AG09309 (cell line): Measurements from ENCODE around the gene CREB5.

Experiments used
- DNase-seq: peaks from one replicate; pipeline ENCODE4 v3.0.0-alpha.2; 2010; ENCODE audit warnings: low read depth
- H3K4me3 ChIP-seq: 2 replicates; pipeline ENCODE4 v1.5.1; 2011; ENCODE audit warnings: mild to moderate bottlenecking, low read depth, low read length, moderate library complexity; ENCODE audit not compliant: control insufficient read depth
- CTCF ChIP-seq: IDR thresholded peaks from 2 replicates; pipeline ENCODE4 v1.5.1; 2011; ENCODE audit warnings: mild to moderate bottlenecking, low read depth, low read length, inconsistent platforms; ENCODE audit not compliant: insufficient read depth, control insufficient read depth; ENCODE audit errors: missing control alignments

CREB5 gene

DNA sequence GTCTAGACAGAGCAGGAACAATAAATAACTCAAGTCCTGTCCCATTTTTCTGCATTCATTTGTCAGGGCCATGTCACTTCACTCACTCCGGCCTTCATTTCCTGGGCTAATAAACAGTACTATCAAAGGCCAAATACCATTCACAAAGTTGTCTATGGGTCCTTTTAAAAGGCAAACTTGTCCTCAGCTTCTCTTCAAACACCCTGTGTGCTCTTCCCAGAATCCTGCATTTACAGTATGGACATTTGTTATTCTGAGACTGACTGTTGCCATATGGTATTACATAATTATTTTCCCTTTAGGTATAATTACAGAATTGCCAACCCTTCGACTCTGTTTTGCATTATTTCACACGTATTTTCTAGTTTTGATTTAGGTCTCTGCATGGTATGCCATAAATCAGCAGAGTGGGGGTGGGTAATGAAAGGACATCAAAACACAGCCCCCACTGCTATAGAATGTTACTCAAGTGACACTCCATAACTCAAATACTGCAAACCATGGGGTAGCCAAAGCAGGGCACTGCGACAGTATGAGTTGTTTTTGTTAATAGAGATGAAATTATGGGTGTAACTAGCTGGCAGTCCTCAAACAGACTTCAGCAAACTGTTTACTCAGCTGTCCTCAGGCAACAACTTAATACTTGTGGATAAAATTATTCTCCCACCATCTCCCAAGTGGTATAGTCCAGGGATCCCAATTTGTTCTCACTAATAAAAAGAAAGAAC lies 362.1 kb downstream of the CREB5 start:
- H3K4me3 ChIP-seq = no peak overlapping the region
- DNase-seq = no peak
- TF ChIP-seq CTCF = no peak

DNA sequence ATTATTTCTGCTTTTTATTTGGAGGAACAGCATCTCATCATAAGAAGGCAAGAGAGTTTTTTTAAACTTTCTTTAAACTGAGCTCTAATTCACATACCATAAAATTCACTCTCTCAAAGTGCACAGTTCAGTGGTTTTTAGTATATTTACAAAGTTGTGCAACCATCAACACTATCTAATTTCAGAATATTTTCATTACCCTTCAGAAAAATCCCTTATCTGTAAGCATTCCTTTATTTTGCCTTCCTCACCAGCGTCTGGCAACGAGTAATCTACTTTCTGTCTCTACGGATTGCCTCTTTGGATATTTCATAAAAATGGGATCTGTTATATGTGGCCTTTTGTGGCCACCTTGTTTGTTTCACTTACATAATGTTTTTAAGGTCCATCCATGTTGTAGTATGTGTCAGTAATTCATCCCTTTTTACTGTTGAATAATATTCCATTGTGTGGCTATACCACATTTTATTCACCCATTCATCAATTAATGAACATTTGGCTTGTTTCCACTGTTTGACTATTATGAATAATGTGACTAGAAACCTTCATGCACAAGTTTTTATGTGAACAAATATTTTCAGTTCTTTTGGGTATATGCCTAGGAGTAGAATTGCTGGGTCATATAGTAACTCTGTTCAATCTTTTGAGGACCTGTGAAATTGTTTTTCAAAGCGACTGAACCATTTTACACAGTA lies 364.3 kb downstream of the CREB5 start:
- TF ChIP-seq CTCF = no peak
- H3K4me3 ChIP-seq = no peak overlapping the region
- DNase-seq = no peak

DNA sequence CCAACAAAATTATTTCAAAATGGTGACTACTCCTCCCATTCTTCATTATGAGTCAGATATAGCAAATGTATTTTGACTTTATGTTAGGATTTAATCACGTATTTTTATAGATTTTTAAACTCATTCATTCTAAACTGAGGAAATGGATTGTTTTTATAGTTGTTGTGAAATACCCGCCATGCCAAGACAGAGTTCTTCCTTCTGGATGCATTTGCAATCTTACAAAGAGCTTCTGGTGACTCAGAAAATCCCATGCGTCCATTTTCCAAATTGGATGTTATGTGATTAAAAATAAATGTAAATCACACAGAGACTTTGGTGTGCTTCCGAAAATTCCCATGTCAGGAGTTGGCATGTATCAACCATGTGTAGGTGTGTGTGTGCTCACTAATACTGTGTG lies 366.5 kb downstream of the CREB5 start:
- no peak for TF ChIP-seq CTCF
- no peak for DNase-seq
- H3K4me3 ChIP-seq = no peak overlapping the region

- H3K4me3 ChIP-seq = no peak overlapping the region
- DNase-seq = no peak
- no peak for TF ChIP-seq CTCF
Observed at GRCh38 chr7:28779954-28780353, 367.6 kb downstream of the CREB5 start.

GRCh38 chr7:28782362-28782761 lies 370.0 kb downstream of the CREB5 start:
- DNase-seq = no peak
- no peak overlapping the region for H3K4me3 ChIP-seq
- TF ChIP-seq CTCF = no peak

- TF ChIP-seq CTCF = no peak
- DNase-seq = peak; percentile 14
- H3K4me3 ChIP-seq = no peak overlapping the region
Observed at GRCh38 chr7:28784171-28784902, 372.0 kb downstream of the CREB5 start.
